ENCODE data around the gene MDN1. TPM values are rescaled to one million over a fixed set of nuclear protein-coding genes. Genes with fewer than 3 reads are reported as not detected.

Gene MDN1
- total RNA-seq, 1 experiment from 2014 or later, result 53.6 TPM

DNA sequence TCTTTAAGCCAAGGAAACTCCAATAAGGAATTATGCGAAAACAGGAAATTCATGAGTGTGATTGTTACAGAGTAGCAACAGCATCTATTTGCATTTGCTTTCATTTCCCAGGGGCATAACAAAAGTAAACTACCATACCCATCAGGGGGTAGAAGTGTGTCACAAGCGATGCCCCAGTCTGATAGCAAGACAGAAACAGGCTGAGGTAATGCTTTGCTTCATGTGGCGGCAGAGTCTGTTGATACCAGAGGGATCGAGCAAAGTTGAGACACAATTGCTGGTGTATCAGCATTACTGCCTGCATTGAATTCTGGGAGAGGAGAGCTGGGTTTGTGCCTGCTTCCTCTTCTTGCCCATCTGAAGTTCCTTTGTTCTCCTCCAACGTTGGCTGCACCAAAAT, 129.9 kb downstream of the MDN1 start:
- Histone ChIP-seq H3K4me1 (ENCODE audit: control insufficient read depth in 1 of 2, insufficient read depth in 2 of 2, low read length in 2 of 2) (no peaks in the 10 kb centered on the region), H4K20me1 (ENCODE audit: insufficient read depth) (no peaks in the 10 kb centered on the region), H3K4me3 (replicated peaks in 1 of 2; ENCODE audit: low read depth in 1 of 2, low read length in 2 of 2) (no peak overlapping the region), H3K27ac (ENCODE audit: low read depth, low read length) (no peak overlapping the region), H3K9me2 (ENCODE audit: insufficient read depth) (no peaks in the 10 kb centered on the region), H3K36me3 (ENCODE audit: control insufficient read depth in 1 of 2, insufficient read depth in 2 of 2, low read length in 2 of 2) (peaks cover 68 to 85% of the 10 kb centered on the region in 2 experiments), H3K9me3 (ENCODE audit: control insufficient read depth in 1 of 2, insufficient read depth in 1 of 2, low read depth in 1 of 2, low read length in 2 of 2) (no peaks in the 10 kb centered on the region), H2AFZ (ENCODE audit: low read depth, low read length, poor library complexity, severe bottlenecking) (no peak overlapping the region), H3K27me3 (ENCODE audit: insufficient read depth, low read length) (no peaks in the 10 kb centered on the region), H3K79me2 (ENCODE audit: insufficient read depth, low read length) (no peaks in the 10 kb centered on the region; the same call in 1 of the 2 replicates), H3K9ac (ENCODE audit: low read length) (no peak overlapping the region), H3K4me2 (ENCODE audit: low read length) (no peak overlapping the region)
- ChIA-PET POLR2A (no interaction called here), RAD21 (ENCODE audit: low non-redundant PET in 1 of 2, low total read pairs in 2 of 2, uncharacterized antibody in 2 of 2, unreplicated experiment in 2 of 2) (no interaction called here), CTCF (no interaction called here)
- no peak for TF ChIP-seq POLR2A (IDR thresholded peaks at IDR 0.05; ENCODE audit: borderline replicate concordance, extremely low read depth, insufficient read depth, insufficient read length)
- TF ChIP-seq RAD21 (IDR thresholded peaks at IDR 0.05; ENCODE audit: low read depth), result no peak
- TF ChIP-seq JUND (IDR thresholded peaks at IDR 0.05), result no peak
- TF ChIP-seq POLR2AphosphoS5 (IDR thresholded peaks at IDR 0.05; ENCODE audit: low read depth, low read length), result no peak
- TF ChIP-seq ZNF274 (IDR thresholded peaks at IDR 0.05; ENCODE audit: low read depth, low read length), result no peak
- TF ChIP-seq, protein P1, sequence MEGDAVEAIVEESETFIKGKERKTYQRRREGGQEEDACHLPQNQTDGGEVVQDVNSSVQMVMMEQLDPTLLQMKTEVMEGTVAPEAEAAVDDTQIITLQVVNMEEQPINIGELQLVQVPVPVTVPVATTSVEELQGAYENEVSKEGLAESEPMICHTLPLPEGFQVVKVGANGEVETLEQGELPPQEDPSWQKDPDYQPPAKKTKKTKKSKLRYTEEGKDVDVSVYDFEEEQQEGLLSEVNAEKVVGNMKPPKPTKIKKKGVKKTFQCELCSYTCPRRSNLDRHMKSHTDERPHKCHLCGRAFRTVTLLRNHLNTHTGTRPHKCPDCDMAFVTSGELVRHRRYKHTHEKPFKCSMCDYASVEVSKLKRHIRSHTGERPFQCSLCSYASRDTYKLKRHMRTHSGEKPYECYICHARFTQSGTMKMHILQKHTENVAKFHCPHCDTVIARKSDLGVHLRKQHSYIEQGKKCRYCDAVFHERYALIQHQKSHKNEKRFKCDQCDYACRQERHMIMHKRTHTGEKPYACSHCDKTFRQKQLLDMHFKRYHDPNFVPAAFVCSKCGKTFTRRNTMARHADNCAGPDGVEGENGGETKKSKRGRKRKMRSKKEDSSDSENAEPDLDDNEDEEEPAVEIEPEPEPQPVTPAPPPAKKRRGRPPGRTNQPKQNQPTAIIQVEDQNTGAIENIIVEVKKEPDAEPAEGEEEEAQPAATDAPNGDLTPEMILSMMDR (IDR thresholded peaks at IDR 0.05 in 2 of 3, conservative IDR thresholded peaks at IDR 0.05 in 1 of 3; ENCODE audit: borderline replicate concordance in 1 of 3, insufficient read depth in 1 of 3, low read depth in 2 of 3, low read length in 2 of 3), result no peak
- no peak for TF ChIP-seq ELF1 (IDR thresholded peaks at IDR 0.05; ENCODE audit: borderline replicate concordance, low read depth)
- TF ChIP-seq, protein P2, sequence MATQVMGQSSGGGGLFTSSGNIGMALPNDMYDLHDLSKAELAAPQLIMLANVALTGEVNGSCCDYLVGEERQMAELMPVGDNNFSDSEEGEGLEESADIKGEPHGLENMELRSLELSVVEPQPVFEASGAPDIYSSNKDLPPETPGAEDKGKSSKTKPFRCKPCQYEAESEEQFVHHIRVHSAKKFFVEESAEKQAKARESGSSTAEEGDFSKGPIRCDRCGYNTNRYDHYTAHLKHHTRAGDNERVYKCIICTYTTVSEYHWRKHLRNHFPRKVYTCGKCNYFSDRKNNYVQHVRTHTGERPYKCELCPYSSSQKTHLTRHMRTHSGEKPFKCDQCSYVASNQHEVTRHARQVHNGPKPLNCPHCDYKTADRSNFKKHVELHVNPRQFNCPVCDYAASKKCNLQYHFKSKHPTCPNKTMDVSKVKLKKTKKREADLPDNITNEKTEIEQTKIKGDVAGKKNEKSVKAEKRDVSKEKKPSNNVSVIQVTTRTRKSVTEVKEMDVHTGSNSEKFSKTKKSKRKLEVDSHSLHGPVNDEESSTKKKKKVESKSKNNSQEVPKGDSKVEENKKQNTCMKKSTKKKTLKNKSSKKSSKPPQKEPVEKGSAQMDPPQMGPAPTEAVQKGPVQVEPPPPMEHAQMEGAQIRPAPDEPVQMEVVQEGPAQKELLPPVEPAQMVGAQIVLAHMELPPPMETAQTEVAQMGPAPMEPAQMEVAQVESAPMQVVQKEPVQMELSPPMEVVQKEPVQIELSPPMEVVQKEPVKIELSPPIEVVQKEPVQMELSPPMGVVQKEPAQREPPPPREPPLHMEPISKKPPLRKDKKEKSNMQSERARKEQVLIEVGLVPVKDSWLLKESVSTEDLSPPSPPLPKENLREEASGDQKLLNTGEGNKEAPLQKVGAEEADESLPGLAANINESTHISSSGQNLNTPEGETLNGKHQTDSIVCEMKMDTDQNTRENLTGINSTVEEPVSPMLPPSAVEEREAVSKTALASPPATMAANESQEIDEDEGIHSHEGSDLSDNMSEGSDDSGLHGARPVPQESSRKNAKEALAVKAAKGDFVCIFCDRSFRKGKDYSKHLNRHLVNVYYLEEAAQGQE (IDR thresholded peaks at IDR 0.05; ENCODE audit: low read depth), result no peak
- TF ChIP-seq, protein P3, sequence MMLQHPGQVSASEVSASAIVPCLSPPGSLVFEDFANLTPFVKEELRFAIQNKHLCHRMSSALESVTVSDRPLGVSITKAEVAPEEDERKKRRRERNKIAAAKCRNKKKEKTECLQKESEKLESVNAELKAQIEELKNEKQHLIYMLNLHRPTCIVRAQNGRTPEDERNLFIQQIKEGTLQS (IDR thresholded peaks at IDR 0.05), result no peak
- no peak for TF ChIP-seq YY1 (IDR thresholded peaks at IDR 0.05; ENCODE audit: extremely low read depth, insufficient replicate concordance, low read depth, low read length)
- no peak for TF ChIP-seq TCF7L2 (IDR thresholded peaks at IDR 0.05; ENCODE audit: borderline replicate concordance, extremely low read depth, insufficient read depth, insufficient read length)
- no peak for TF ChIP-seq CBX3 (IDR thresholded peaks at IDR 0.05; ENCODE audit: low read depth)
- intact Hi-C loops (cut with micrococcal nuclease), result no loop called here
- DNase-seq (ENCODE audit: low read depth, low spot score) (no peak), ATAC-seq (no peak)
- BruUV-seq (replicated peaks), result no TSS peak
